ENCODE measurements around the gene EHMT1. TPM values are rescaled to one million over a fixed set of nuclear protein-coding genes. Genes with fewer than 3 reads are reported as not detected.

Gene EHMT1
- total RNA-seq, 2 donors from 2014 or later: 137 to 139 TPM

GRCh38 chr9:137682428-137683105, 63.8 kb downstream of the EHMT1 start:
- peaks cover 5% of the 10 kb centered on the region for H3K36me3 ChIP-seq (ENCODE audit: control insufficient read depth, insufficient read depth, low read length)
- H3K4me3 Mint-ChIP-seq: no peak overlapping the region
- WGBS, 2 experiments (ENCODE audit: insufficient coverage in 1 of 2, insufficient read length in 1 of 2): 74 to 85% methylated on average over 11 to 18 of the region's 18 CpGs
- H3K27ac ChIP-seq (ENCODE audit: low read depth, low read length): peak overlapping the region; percentile 14
- no peaks in the 10 kb centered on the region for H3K27me3 ChIP-seq (ENCODE audit: control insufficient read depth, insufficient read depth, low read length, poor library complexity, severe bottlenecking)
- H3K27me3 Mint-ChIP-seq (ENCODE audit: insufficient read depth): no peaks in the 10 kb centered on the region
- H3K9ac ChIP-seq (ENCODE audit: extremely low read depth, low read length, poor library complexity, severe bottlenecking): no peak overlapping the region
- DNase-seq: peak; percentile 75
- H3K4me1 Mint-ChIP-seq: peaks cover 31% of the 10 kb centered on the region
- peaks cover 24% of the 10 kb centered on the region for H3K36me3 Mint-ChIP-seq (ENCODE audit: low read depth)
- no peaks in the 10 kb centered on the region for H3K9me3 Mint-ChIP-seq
- H3K4me1 ChIP-seq (ENCODE audit: control insufficient read depth, insufficient read depth, low read length): peaks cover 17% of the 10 kb centered on the region
- TF ChIP-seq, protein P1, sequence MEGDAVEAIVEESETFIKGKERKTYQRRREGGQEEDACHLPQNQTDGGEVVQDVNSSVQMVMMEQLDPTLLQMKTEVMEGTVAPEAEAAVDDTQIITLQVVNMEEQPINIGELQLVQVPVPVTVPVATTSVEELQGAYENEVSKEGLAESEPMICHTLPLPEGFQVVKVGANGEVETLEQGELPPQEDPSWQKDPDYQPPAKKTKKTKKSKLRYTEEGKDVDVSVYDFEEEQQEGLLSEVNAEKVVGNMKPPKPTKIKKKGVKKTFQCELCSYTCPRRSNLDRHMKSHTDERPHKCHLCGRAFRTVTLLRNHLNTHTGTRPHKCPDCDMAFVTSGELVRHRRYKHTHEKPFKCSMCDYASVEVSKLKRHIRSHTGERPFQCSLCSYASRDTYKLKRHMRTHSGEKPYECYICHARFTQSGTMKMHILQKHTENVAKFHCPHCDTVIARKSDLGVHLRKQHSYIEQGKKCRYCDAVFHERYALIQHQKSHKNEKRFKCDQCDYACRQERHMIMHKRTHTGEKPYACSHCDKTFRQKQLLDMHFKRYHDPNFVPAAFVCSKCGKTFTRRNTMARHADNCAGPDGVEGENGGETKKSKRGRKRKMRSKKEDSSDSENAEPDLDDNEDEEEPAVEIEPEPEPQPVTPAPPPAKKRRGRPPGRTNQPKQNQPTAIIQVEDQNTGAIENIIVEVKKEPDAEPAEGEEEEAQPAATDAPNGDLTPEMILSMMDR (conservative IDR thresholded peaks at IDR 0.05): peak; percentile 42
- peak overlapping the region; percentile 60 for H3K27ac Mint-ChIP-seq
- no peak overlapping the region for H3K4me3 ChIP-seq (ENCODE audit: low read length)
- H3K9me3 ChIP-seq (ENCODE audit: control insufficient read depth, low read length): no peaks in the 10 kb centered on the region

DNA sequence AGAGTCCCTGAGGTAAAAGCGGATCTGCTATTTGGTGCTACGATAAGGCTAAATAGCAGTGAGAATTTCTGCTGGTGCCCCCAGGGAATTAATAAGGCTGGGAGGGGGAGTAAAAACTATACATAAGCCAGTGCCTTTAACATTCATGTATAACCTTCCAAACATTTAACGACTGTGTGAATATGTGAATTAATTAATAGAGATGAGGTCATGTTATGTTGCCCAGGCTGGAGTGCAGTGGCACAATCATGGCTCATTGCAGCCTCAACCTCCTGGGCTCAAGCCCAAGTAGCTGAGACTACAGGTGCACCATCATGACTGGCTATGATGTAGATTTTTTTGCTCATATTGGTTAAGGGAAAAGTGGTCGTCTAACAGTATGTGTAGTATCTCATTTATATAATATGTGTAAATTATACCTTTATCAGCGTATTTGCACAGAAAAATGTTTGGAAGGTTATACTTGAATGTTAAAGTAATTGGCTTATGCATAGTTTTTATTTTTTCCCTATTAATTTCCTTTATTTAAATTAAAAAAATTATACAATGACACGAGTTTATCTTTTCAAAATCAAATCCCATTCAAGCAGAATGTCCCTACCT, 64.6 kb downstream of the EHMT1 start:
- Mint-ChIP-seq H3K4me3 (no peak overlapping the region), H3K36me3 (ENCODE audit: low read depth) (peaks cover 20% of the 10 kb centered on the region), H3K9me3 (no peaks in the 10 kb centered on the region), H3K27ac (no peak overlapping the region), H3K4me1 (peaks cover 31% of the 10 kb centered on the region), H3K27me3 (ENCODE audit: insufficient read depth) (no peaks in the 10 kb centered on the region)
- Histone ChIP-seq H3K9ac (ENCODE audit: extremely low read depth, low read length, poor library complexity, severe bottlenecking) (no peak overlapping the region), H3K9me3 (ENCODE audit: control insufficient read depth, low read length) (no peaks in the 10 kb centered on the region), H3K4me1 (ENCODE audit: control insufficient read depth, insufficient read depth, low read length) (peaks cover 17% of the 10 kb centered on the region), H3K4me3 (ENCODE audit: low read length) (no peak overlapping the region), H3K27me3 (ENCODE audit: control insufficient read depth, insufficient read depth, low read length, poor library complexity, severe bottlenecking) (no peaks in the 10 kb centered on the region), H3K36me3 (ENCODE audit: control insufficient read depth, insufficient read depth, low read length) (peaks cover 4% of the 10 kb centered on the region), H3K27ac (ENCODE audit: low read depth, low read length) (no peak overlapping the region)
- 92 to 100% methylated on average over 1 to 4 of the region's 6 CpGs for WGBS, 2 experiments (ENCODE audit: insufficient coverage in 1 of 2, insufficient read length in 1 of 2)
- no peak for DNase-seq
- TF ChIP-seq, protein P1 (conservative IDR thresholded peaks at IDR 0.05): no peak

DNA sequence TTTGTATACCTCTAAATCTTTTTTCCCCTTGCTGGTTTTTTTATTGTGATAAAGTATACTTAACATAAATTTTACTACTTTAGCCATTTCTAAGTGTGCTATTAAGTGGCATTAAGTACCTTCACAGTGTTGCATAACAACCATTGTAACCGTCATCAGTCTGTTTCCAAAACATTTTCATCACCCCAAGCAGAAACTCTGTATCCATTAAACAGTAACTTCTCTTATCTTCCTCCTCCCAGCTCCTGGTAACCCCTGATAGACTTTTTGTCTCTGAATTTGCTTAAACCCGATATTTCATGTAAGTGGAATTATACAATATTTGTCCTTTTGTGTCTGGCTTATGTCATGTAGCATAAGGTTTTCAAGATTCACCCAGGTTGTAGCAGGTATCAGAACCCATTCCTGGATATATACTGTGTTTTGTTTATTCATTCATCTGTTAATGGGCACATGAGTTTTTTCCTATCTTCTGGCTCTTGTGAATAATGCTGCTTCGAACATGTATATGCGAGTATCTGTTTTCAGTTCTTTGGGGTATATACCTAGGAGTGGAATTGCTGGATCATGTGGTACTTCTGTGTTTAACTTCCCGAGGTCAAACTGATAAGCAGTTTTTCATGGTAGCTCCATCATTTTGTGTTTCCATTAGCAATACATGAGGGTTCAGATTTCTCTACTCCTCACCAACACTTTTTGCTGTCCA, 66.4 kb downstream of the EHMT1 start:
- H3K27me3 ChIP-seq (ENCODE audit: control insufficient read depth, insufficient read depth, low read length, poor library complexity, severe bottlenecking): no peaks in the 10 kb centered on the region
- no peak for DNase-seq
- TF ChIP-seq, protein P1 (conservative IDR thresholded peaks at IDR 0.05): no peak
- Mint-ChIP-seq H3K9me3 (no peaks in the 10 kb centered on the region), H3K36me3 (ENCODE audit: low read depth) (peaks cover 17% of the 10 kb centered on the region), H3K27me3 (ENCODE audit: insufficient read depth) (no peaks in the 10 kb centered on the region), H3K27ac (no peak overlapping the region), H3K4me3 (no peak overlapping the region), H3K4me1 (peaks cover 29% of the 10 kb centered on the region)
- H3K36me3 ChIP-seq (ENCODE audit: control insufficient read depth, insufficient read depth, low read length): no peaks in the 10 kb centered on the region
- no peak overlapping the region for H3K4me3 ChIP-seq (ENCODE audit: low read length)
- 89 to 95% methylated on average over 5 of the region's 5 CpGs for WGBS, 2 experiments (ENCODE audit: insufficient coverage in 1 of 2, insufficient read length in 1 of 2)
- no peak overlapping the region for H3K9ac ChIP-seq (ENCODE audit: extremely low read depth, low read length, poor library complexity, severe bottlenecking)
- no peaks in the 10 kb centered on the region for H3K9me3 ChIP-seq (ENCODE audit: control insufficient read depth, low read length)
- H3K4me1 ChIP-seq (ENCODE audit: control insufficient read depth, insufficient read depth, low read length): peaks cover 17% of the 10 kb centered on the region
- H3K27ac ChIP-seq (ENCODE audit: low read depth, low read length): no peak overlapping the region
